Activated CD4-positive, CD25-positive, alpha-beta regulatory T cell treated with anti-CD3 and anti-CD28 coated beads, Interleukin-2, amount 50 U/mL, for 72 hours (primary cell): ENCODE results near the gene CLEC20A.

Source experiments
- DNase-seq: peaks from one replicate; pipeline ENCODE4 v3.0.0; 2021

CLEC20A gene

DNA sequence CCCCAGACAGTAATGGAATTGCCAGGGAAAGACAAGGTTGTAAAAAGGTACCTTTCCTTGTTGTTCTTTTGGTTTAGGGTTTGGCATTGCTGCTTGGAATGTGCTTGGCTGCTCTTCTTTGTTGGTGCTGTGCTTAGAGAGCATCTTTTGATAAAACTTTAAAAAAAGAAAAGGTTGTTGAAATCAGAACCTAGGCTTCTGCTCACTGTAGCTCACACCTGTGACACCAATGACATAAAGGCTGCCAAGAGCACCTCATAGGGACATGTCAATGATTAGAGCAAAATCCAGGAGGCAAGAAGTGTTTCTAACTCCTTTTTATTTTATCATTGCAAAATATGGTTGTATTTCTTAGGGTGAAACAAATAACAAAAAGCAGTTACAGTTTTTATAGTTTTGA is 28.9 kb downstream of the CLEC20A start:
- no peak for DNase-seq

DNA sequence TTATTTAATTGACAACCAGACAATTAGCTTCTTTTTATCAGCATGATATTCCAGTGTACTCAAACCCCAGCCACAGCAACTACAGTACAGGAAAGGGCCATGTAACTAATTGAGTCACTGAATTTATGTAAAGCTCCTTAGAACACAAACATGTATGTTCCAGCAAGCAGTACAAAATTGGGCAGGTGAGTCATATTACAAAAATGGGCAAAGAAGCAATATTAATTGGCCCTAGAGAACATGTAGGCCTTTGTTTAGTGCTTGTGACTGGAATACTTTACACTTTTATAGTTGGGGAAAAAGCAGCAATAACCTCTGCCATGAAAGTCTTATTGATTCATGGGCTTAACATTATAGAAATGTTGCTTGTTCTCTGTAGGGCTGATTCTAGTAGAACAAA is 31.8 kb downstream of the CLEC20A start:
- no peak for DNase-seq

DNA sequence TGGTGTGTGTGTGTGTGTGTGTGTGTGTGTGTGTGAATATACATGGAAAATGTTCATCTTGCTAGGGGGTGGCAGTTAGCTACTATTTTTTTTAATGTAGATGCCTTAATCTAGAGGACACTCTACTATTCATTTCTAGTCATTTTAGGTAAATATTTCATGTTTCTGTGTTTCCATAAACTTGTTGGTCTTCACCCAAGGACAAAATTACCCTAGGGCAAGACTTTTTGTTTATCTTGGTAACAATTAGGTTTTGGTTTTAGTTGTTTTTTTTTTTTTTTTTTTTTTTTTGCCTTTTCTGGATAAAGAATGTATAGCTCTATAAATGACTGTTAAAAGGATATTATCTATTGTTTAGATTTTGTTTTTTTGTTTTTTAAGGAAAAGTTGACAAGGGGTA is 32.2 kb downstream of the CLEC20A start:
- DNase-seq, result no peak

DNA sequence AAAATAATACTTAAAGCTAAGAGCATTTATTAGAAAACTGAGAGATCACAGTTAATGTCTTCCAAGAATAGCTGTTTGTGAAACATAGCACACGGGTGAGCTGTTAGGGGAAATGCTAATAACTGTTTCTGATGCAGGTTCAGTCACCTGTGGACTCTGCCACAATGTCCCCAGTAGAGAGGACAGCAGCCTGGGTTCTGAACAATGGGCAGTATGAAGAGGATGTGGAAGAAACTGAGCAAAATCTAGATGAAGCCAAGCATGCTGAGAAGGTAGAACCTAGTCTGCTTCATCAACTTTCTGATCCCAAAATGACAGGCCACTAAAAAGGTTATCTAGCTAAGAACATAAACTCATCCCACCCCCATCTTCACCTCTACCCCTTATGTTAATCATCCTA is 32.6 kb downstream of the CLEC20A start:
- DNase-seq, result no peak

DNA sequence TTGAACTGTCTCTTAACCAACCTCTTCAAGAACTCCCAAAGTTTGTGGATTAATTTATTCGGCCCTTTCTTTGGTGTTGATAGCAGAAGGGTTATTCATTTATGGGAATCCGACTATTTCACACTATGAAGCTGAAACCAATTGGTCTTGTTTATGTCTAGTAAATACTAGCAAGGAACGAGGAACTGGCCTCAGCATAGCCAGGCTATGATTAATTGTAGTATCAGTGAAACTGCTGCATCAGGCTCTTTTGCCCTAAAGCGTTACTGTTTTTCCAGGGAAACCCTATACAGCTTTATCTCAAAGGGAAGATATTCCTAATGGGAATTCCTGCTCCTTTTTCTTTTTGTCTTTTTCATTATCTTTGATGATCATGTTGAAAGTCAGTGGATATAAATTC is 35.1 kb downstream of the CLEC20A start:
- no peak for DNase-seq

DNA sequence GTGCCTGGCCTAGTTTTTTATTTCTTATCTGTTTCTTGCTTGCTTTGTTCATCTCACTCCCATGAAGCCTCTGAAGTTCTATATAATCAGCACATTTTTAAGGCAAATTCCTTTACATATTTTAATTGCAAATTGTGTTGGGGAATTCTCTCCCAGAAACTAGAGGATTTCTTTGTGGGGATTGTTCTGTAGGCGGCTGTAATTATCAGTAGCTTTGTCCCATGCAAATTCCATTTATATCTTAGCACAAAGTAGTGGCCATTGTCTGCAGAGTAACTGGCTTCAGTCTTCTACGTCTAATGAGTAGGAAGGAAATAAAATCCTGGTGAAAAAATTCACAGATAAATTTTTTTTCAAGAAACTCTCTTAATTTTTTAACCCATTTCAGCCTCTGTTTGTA is 35.7 kb downstream of the CLEC20A start:
- no peak for DNase-seq

DNA sequence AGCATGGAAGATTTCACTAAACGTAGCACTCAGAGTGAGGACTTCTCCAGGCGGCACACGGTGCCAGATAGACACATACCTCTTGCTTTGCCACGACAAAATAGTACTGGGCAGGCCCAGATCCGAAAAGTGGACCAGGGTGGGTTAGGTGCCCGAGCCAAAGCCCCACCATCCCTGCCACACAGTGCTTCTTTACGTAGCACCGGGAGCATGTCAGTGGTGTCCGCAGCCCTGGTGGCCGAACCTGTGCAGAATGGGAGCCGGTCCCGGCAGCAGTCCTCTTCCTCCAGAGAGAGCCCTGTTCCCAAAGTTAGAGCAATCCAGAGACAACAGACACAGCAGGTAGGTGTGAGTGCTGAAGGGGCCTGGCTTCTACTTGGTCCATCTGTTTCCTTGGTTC is 38.6 kb downstream of the CLEC20A start:
- DNase-seq, result no peak

DNA sequence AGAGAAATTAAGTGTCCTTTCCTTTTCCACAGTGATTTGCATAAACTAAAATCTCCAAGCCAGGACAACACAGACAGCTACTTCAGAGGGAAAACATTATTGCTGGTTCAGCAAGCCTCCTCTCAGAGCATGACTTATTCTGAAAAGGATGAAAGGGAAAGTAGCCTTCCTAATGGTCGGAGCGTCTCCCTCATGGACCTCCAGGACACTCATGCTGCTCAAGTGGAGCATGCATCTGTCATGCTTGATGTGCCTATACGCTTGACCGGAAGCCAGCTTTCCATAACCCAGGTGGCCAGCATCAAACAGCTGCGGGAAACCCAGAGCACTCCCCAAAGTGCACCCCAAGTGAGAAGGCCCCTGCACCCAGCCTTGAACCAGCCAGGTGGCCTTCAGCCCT is 39.1 kb downstream of the CLEC20A start:
- DNase-seq, result no peak

DNA sequence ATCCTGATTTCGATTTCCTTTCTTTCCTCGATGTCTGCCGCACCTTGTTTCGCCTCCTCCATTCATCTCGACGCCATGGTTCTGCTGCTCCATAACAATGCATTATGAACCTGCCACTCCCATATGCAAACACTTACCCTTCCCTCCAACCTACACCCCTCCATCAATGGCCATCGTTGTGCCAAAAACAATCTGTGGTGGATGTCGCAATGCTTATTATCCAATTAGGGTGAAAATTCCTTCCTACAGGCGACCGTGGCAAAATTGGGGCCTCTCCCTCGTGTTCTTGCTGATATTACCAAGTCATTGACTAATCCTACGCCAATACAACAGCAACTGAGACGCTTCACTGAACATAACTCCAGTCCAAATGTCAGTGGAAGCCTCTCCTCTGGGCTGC is 40.3 kb downstream of the CLEC20A start:
- no peak for DNase-seq

DNA sequence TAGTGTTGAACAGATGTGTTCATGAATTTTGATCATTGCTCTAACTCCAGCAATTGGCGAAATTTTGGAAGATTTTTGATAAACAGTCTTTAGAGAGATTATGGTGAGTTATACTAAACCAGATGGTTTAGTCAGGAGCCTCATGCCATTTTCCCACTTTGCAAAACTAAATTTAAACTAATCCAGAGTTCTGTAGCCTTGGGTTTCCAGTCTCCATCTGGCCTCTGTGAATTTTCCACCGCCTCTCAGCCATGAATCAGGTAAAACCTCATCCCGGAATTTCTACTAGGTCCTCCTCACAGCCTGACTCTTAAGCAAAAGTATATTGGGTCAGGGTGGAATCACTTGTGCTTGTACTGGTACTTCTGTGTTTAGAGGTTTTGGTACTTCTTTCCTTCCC is 44.8 kb downstream of the CLEC20A start:
- DNase-seq, result no peak

DNA sequence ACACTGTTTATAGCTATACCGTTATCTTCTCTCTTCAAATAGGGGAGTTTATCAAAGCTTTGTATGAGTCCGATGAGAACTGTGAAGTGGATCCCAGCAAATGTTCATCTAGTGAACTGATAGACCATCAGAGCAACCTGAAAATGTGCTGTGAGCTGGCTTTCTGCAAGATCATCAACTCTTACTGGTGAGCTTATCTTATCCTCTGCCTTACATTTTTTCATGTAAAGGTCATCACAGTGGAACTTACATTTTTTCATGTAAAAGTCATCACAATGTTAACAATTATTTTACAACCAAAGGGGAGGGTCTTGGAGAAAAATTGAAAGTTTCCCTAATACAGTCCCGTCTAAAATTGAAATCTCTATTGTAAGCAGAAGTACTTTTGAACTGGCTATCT is 45.2 kb downstream of the CLEC20A start:
- DNase-seq, result no peak

DNA sequence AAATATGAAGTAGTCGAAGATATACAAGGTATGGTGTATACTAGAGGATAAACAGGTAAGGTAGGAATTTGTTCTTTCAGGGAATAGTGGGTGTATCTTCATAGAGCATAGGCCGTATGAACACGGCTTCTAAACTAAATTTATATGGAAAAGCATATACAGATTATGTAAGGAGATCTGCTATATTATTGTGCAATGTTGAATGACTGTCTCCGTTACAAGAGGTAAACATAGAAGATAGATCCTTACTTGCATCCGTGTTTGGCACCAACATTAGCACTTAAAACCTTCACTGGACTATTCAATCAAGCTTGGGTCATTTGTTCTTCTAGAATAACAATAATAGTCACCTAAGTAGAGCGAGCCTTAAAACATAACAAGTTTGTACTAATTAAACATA is 45.9 kb downstream of the CLEC20A start:
- DNase-seq, result no peak

DNA sequence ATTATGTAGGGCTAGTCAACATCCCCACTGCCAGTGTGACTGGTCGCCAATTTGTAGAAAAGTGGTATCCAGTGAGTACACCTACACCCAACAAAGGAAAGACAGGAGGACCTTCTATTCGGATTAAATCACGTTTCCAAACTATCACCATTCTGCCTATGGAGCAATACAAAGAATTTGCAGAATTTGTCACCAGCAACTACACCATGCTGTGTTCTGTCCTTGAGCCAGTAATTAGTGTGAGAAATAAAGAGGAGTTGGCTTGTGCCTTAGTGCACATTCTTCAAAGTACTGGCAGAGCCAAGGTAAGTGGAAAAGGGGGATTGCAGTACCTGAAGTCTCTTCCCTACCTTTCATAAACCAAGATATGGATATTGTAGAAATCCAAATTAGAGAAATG is 53.8 kb downstream of the CLEC20A start:
- no peak for DNase-seq

DNA sequence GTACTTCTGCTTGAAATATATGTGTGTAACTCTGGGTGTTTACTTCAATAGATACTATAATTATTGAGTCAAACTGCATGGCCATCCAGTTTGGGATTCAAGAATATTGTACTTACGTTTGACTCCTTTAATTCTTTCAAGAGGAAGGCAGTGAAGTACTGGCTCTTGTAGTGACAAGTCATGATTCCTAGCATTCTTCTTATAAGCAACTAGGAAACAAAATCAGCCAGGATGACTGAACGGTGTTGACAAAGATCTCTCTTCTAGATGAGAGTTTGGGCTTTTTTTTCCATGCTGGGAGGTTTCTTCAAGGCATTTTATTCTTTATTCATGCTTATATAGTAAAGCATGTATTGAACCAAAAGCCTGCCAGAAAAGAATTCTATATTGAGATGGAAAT is 58.3 kb downstream of the CLEC20A start:
- no peak for DNase-seq

DNA sequence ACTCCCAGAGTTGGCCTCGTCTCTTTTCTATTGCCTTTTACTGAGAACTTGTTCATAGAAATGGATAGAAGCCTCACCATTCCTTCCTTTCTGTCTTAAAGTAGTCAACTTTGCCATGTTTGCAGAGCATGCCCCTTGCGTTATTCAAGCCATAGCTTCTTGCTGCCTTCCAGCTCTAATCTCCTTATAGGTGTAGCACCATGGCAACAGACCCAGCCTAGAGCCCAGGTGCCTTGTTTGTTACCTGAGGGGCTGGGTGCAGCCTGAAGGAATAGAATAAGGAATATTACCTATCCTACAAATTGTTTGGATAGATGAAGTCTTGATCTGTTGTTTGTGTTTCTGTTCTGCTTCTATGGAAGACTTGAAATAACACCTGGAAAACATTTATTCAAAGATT is 59.9 kb downstream of the CLEC20A start:
- DNase-seq, result no peak

DNA sequence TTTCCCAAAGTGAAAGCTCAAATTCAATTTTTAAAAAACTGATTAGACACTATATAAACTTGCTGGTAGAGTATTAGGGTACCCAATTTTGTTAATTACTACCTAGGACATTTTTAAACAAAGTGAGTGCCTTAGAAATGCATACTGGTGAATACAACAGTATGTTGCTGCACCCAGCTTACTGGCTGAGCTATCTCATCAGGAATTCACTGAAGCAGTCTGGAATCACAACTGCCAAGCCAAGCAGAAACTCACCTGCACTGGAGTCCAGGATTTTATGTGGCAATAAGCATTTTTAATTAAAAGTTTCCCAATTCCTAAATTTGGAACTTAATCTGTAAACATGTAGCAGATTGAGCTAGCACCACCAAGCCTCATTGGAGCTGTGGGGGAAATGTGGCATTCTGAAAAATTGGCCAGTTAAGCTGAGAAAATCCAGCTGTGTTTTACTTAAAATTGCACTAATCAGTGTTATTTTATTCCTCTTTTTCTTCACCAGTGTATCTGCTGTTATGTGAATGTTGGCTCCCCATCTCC is 61.8 kb downstream of the CLEC20A start:
- no peak for DNase-seq

DNA sequence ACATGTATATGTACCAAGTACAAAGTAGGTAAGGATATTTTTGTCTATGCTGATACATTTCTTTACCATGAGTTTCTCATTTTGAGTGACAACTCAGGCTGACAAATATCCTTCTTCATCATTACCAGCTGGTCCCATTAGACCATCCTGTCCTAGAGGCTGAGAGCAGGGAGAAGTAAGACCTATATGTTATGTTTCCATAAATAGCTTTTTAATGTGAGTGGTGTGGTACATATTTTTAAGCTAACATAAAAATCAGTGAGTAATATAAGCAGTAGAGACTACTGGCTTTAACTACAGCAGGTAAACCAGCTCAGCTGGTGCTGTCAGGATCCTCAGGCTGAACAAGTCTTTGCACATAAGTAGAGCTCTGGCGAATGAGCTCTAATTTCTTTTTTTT is 62.4 kb downstream of the CLEC20A start:
- no peak for DNase-seq
